GM19324 (cell line): ENCODE measurements around the gene PTPRN2.

Experiments used
- ATAC-seq: cut with Tn5 transposase; IDR thresholded peaks from one replicate; pipeline ENCODE4 v1.9.1; 2021; ENCODE audit warnings: mild to moderate bottlenecking, moderate library complexity; ENCODE audit not compliant: unreplicated experiment, low FRiP score

PTPRN2 gene

DNA sequence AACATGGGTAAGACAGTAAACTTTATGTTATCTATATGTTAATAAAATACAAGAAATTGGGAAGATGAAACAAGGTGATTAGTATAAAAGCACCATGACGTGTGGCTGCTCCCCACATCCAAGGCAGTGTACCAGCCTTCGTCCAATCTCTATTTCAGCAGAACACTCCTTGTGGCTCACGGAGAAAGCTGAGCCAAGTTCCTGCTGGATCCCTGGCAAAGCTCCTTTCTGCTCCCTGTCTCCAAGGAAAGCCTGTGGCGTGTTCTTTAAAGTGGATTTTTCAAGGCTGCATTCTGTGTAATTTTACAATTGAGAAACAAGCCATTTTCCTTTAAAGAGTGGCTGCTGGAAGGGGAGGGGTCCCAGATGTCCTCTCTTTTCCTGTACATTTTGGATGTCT is 467.3 kb downstream of the PTPRN2 start:
- ATAC-seq: no peak

DNA sequence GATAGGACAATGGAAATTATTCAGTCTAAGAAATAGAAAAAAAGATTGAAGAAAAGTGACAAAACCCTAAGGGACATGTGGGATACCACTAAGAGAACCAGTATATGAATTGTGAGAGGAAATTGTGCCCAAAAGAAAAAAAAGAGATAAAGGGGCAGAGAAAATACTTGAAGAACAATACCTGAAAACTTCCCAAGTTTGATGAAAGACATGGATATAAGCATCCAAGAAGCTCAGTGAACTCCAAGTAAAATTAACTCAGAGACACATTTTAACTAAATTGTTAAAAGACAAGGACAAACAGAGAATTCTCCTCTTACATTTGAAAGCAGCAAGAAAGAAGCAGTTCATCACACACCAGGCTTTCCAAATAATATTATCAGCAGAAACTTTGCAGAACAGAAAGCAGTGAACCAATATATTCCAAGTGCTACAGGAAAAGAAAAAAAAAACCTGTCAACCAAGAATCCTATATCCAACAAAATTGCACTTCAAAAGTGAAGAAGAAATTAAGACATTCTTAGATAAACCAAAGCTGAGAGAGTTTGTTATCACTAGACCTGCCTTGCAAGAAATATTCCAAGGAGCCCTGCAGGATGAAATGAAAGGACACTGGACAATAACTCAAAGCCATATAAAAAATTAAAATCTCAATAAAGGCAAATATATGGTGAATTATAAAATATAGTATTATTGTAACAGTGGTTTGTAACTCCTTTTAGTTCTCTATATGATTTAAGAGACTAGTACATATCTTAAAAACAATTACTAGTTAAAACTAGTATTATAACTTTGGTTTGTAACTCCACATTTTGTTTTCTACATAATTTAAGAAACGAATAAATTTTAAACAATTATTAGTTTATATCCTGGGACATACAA is 470.0 kb downstream of the PTPRN2 start:
- no peak for ATAC-seq

DNA sequence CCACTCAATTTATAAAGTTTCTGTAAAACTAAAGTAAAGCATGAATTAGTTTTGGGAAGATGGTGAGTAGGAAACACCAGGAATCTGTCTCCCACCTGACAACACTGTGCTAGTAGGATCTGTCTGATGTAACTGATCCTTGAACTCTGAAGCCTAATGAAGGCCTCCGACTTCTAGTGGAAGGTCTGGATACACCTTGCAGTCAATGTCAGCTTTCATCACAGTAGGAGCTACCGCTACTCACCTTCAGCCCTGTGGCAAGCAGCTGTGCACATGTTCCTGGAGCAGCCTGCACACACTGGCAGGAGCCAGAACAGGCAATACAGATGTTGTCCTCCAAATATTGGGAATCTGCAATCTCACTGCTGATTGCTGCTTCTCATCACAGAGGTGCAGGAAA is 471.4 kb downstream of the PTPRN2 start:
- no peak for ATAC-seq

DNA sequence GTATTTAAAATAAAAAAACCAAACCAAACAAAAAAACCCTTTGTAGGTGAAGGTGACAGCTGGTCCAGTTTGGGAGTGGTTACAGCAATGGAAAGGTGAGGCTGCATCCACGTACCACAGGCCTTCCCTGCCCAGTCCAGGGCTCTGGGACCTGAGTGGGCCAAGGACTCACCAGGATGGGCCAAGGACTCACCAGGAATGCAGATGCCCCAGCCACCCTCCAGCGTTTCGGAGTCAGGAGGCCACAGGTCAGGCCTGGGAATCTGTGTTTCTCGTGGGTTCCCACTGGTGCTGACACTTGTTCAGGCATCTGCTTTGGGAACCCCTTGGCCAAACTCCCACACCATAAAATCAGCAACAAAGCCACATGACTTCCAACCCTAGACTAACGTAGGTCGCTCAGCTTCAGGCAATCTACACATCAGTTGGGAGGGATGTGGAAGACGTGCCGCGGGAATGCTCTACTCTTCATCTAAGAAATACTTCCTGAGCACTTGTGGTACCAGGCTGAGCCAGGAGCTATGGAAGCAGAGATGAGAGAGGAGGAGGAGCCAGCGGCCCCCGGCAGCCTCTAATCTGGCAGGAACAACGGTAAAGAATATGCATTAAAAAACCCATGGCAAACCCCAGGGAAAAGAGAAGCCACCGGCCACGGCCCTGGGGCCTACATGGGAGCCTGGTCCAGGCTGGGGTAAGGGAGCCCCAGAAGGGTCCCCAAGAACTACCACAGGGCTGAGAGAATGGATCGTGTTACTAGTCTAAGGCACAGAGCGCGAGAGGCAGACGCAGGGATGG is 473.4 kb downstream of the PTPRN2 start:
- ATAC-seq: no peak

DNA sequence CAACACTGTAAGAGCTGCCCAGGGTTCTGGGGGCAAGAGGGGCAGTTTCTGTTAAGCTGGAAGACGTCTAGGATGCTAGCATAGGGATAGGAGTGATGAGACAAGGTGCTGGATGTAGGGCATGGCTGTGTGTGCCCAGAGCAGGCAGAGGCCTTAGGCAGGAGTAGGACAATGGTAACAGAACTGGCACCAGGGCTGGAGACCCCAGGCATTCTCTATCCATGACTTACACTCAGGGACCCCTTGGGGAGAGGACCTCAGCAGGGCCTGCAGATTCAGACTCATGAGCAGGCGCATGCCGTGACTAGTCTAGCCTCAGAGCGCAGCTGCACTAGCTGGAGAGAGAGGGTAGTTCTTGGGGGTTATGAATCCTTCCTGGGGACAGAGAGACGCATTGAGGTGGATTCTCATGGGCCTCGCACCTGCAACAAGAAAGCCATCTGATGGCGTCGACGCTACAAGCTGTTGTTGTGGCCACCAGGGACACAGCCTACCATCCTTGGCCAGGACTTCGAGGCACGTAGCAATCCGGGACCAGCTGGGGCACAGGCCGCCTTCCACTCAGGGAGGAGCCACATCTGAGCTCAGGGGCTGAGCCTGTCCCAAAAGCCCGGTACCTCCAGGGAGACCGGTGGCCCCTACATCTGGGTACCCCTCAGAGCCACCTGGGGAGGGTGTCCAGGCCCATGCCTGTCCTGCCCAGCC is 474.1 kb downstream of the PTPRN2 start:
- ATAC-seq: no peak

DNA sequence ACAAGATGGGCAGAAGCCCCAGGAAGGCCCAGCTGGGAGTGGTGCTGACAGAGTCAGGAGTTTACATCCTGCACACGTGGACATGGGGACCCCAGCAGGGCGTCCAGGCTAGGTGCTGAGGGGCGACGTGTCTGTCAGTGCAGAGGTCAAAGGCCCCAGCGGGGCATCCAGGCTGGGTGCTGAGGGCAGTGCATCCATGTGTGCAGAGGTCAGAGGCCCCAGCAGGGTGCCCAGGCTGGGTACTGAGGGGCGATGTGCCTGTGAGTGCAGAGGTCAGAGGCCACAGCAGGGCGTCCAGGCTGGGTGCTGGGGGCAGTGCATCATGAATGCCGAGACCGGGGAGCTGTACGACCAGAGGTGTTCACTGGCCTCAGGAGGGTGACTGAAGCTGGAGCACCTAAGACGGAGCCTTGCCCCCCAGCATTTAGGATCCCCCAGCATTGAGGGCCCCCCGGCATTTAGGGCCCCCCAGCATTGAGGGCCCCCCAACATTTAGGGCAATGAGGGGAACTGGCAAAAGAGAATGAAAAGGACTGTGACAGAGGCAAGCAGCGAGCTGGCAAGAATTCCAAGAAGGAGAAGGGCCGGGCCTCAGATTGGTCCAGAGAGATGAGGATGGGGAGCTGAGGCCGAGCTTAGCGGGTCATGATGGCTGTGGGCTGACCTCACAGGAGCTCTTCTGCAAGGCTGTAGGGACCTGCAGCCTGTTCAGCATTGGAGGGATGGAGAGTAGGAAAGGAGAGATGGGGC is 474.9 kb downstream of the PTPRN2 start:
- no peak for ATAC-seq

DNA sequence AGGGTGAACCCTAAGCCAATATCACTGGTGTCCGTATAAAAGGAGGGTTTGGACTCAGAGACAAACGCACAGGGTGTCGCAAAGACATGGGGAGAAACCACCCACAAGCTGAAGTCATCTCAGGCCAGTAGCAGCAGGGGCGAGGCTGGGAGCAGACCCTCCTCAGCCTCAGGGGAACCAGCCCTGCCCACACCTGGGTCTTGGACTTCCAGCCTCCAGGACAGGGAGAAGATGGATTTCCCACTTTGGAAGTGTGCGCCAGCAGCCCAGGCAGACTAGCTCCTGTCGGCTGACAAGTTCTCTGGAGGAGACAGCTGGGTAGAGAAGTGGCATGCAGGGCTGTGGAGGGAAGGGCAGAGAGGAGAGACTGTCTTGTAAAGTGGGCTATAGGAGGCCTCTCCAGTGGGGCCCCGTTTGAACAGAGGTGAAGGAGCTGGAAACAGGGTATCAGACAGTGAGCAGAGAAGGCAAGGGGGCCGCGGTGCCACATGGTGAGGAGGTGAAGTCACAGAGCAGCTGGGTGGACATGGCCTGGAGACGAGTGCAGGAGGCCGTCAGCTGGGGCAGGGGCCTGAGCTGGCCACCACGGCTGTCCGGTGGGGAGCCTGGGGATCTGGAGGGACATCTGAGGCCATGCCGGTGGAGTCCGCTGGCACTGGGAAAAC is 475.6 kb downstream of the PTPRN2 start:
- no peak for ATAC-seq

DNA sequence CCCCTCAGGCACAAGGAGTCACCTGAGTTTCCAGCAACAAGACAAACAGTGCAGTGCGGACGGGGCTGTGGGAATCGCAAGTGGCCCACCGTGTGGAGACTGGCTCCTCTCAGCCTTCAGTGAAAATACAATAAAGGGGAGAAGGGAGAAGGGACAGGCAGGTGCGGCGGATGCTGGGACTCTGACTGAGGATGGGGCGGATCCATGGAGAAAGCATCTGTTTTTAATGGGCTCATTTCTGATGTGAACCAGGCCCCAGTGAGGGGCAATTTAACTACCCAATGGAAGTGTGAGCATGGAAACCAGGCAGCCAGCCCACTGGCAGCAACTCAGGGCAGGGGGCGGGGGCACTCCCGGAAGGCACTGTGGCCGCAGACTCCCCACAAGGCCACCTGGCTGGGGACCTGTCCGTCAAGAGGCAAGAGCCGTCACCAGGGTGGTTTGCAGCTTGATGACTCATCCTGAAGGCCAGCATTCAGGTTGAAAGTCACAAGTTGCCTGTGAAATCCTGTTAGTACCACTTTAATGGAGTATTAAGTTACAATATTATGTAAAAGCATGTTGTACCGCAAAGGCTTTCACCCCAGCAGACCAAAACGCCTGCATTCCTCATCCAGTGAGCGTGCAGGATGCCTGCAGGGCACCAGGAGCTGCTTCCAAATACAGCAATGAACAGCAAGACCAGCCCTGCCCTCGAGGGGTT is 476.4 kb downstream of the PTPRN2 start:
- ATAC-seq: no peak

DNA sequence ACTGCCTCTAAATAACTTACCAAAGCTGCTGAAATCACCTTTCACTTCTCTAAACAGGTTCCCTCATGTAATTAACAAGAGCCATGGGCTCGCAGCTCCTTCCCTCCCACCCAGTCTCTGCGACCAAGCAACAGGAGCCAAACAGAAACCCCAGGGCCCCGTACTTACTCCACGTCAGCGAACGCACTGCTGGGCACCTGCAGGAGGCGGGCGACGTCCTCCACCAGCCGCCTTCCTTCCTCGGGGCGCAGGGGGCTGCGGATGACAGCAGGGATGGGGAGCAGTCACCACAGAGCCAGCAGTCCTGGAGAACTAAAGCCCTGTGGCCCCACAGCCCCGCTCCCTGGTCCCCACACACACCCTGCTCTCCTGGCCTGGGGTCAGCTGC is 477.0 kb downstream of the PTPRN2 start:
- no peak for ATAC-seq

DNA sequence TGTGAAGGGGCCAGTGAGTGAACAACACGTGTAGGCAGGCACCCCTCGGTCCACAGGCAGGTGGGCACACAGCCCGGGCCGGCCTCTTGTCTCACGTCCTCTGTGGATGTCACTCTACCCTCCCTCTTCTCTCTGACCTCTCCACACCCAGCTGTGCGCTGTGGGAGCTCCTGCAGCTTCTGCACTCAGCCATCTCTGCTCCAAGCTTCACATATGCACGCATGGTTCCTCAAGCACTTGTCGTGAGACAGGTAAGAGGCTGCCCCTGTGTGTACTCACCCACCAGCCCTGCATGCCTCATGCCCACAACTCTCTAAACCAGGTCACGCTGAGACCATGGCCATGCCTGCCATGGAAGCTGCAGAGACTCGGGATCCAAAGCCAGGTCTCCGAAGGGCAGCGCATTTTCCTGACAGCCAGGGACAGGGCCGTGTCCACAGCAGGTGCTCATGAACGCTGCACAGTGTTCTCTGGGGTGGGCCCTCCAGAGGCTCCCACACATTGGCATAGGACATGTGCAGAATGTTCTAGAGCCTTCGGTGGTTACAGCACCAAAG is 477.5 kb downstream of the PTPRN2 start:
- ATAC-seq: no peak

DNA sequence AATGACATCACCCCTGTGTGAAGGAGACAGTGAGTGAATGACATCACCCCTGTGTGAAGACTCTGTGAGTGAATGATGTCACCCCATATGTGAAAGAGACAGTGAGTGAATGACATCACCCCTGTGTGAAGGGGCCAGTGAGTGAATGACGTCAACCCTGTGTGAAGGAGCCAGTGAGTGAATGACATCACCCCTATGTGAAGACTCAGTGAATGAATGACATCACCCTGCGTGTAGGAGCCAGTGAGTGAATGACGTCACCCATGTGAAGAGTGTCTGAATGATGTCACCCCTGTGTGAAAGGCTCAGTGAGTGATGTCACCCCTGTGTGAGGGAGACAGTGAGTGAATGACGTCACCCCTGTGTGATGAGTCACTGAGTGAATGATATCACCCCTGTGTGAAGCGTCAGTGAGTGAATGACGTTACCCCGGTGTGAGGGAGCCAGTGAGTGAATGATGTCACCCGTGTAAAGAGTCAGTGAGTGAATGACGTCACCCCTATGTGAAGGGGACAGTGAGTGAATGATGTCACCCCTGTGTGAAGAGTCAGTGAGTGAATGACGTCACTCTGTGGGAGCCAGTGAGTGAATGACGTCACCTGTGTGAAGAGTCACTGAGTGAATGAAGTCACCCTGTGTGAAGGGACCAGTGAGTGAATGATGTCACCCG is 478.1 kb downstream of the PTPRN2 start:
- no peak for ATAC-seq

DNA sequence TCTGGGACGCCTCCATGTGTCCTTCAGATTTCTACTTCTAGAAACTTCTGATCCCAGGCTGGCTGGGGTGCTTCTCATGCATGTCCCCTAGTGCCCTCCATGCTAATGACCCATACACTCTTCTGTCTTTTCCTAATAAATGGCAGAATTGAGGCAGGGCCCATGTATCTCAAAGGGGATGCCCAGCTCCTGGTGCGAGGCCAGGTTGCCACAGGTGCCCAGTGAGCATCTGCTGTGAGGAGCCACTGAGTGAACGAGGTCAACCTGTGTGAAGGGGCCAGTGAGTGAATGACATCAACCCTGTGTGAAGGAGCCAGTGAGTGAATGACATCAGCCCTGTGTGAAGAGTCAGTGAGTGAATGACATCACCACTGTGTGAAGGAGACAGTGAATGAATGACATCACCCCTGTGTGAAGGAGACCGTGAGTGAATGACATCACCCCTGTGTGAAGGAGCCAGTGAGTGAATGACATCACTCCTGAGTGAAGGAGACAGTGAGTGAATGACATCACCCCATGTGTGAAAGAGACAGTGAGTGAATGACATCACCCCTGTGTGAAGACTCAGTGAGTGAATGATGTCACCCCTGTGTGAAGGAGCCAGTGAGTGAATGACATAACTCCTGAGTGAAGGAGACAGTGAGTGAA is 478.9 kb downstream of the PTPRN2 start:
- no peak for ATAC-seq

DNA sequence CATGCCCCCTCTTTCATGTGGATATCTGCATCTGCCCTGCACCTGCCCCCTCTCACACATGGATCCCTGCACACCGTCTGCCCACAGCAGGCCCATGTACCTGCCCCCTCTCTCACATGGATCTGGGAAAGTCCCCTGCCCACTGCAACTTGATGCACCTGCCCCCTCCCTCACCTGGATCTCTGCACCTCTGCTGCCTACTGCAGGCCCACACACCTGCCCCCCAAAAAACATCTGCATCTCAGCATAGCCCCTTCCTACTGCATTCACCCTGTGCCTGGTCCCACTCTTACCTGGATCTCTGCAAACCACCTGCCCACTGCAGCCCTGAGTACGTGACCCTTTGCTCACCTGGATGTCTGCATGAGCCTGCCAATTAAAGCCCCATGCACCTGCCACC is 479.8 kb downstream of the PTPRN2 start:
- ATAC-seq: no peak

DNA sequence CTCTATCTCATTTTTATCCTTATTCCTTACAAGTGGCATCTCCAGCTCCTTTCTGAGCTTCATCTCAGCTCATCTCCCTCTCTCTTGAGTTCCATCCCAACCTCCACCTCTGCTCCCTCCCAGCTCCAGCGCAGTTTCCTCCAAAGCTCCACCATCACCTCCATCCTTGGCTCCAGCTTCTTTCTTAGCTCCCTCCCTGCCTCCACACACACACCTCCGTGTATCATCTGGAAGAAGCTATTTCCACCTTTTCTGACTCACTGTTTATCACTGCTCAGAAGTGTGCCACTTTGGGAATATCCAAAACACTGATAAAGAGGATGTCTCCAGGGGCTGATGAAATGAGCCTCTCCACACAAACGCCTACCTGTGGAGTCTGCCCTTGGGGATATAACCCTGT is 481.4 kb downstream of the PTPRN2 start:
- ATAC-seq: no peak

DNA sequence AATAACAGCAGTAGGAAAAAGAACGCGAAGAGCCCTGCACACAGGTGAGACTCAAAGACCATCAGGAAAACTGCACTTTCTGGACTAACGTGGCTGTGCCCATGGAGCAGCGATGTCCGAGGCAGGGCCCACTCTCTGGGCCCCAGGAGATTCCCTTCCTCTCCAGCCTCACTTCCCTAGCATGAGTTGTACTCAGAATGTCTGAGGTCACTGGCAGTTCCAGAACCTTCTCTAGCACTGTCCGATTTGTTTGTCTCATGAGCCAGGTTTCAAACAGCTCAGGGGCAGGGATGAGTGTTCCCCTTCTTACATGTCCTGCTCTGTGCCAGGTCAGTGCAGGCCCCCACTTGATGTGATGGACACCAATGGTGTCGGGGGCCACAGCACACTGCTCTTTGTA is 484.2 kb downstream of the PTPRN2 start:
- ATAC-seq: no peak

DNA sequence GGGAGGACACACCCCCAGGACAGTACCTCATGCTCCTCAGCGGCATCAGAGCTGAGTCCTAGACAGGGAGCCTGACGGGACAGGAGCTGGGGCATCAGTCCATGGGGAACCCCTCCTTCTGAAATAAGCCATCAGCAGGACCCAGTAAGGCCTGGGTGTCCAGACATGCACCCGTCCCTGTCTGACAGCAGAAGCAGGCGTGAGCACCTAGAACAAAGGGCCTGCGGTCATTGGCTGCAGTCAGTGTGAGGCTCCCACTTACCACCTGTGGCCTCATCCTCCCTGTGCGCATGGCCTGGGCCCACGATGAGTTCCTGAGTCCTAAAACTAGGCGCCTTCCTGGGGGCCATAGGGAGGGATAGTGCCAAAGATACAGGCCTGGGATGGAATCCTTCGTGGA is 484.7 kb downstream of the PTPRN2 start:
- ATAC-seq: no peak

DNA sequence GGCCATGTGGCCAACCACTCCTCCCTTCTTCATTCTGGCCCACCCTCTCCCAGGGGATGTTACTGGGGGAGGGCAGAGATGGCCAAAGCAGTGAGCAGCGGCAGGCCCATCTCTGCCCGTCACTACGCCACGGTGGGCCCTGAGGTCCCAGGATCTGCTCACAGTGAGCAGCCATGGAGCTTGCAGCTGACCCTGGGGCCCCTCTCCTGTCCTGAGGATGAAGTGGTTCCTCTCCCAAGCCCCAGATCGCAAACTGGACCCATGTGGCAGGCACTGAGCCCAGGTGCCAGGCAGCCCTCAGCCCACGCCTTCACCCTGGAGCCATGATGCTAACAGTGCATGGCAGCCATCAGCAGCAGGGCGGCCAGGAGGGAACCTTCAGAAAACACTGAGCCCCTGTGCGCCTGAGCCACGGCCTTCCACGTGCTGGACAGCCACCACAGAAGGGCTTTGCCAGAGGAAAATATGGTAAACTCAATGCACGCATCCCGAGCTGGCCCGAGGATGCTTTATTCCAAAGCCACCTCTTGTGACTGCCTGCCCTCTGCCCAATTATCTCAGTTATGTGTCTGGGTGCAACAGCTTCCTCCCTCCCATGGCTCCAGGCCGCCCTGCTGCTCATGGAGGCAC is 485.7 kb downstream of the PTPRN2 start:
- ATAC-seq: no peak
